SK-N-MC (cell line): ENCODE data around the gene GET4.

Source experiments
- EZH2 ChIP-seq: fragments of 200-600 bp; sonication (generic); IDR thresholded peaks from one replicate; pipeline ENCODE4 v1.6.1; 2017; ENCODE audit warnings: antibody characterized with exemption
- FOXP2 ChIP-seq: optimal IDR thresholded peaks from 2 replicates; pipeline ENCODE3; 2011; ENCODE audit warnings: mild to moderate bottlenecking, moderate library complexity; ENCODE audit not compliant: insufficient read depth; ENCODE audit errors: extremely low read length, control extremely low read depth
- POLR2AphosphoS5 ChIP-seq: IDR thresholded peaks from 2 replicates; pipeline ENCODE4 v1.6.1; 2012; ENCODE audit warnings: mild to moderate bottlenecking, low read depth, low read length, borderline replicate concordance

GRCh38 chr7:891805-892204 is 15.5 kb downstream of the GET4 start:
- TF ChIP-seq POLR2AphosphoS5 (no peak), EZH2 (no peak), FOXP2 (no peak)
